ENCODE measurements around the gene UCP2.

Gene UCP2, protein sequence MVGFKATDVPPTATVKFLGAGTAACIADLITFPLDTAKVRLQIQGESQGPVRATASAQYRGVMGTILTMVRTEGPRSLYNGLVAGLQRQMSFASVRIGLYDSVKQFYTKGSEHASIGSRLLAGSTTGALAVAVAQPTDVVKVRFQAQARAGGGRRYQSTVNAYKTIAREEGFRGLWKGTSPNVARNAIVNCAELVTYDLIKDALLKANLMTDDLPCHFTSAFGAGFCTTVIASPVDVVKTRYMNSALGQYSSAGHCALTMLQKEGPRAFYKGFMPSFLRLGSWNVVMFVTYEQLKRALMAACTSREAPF

DNA sequence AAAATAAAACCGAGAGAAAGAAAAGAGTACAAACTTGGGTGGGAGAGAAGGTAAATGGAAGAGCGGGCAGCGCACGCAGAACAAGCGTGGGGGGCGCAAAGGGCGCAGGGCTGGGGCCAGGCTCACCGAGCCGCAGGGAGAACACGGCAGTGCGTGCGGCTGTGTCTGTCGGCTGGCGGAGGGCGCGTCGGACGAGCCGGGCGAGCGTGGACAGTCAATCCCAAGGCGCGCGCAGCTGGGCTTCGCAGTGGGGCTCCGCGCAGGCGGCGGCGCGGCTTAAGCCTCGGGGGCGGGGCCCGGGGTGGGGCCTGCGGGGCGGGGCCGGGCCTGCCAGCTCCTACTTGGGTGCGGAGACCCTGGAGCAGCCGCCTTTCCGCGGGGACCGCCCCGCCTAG is at the start of gene UCP2:
TSS of gene UCP2 (minus strand) at position 249 of the 395 bp plus-strand sequence. CDS start 4,465 bp downstream, outside the sequence.
- DNase-seq, result peak; percentile 92

DNA sequence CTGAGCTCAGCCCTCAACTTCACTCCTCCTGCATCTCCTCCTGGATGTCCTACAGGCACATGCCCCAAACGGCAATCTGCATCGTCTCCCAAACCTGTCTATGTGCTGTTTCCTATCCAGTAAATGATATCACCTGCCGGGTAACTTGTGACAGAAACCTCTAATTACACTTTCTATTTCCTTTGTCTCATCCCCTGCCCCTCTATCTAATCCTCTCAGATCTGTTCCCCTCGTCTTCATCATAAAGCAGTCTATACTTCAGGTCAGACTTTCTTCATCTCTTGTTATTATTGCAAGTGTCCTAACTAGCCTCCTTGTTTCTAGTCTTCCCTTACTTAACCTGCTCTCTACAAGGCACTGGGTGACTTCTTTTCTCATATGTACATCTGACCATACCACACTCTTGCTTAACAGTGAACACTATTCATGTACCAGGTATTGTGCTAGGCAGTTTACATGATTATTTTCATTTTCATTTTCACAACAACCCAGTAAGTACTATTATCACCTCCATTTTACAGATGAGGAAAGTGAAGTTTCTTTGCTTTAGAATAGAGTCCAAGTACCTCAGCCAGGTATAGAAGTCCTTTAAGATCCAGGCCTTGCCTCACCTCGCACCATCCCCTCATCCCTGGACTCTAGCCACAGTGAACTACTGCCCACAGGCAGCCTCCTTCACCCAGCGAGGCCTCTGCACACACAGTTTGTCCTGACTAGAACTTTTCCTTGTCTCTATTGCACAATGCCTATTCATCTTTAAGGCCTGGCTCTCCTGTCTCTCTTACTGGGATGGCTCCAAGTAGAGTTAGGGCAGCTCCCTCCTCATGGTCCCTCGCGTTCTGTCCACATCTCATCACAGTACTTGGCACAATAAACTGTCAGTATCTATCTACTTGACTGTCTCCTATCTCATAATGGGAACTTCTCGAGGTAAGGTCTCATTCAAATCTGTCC is 48.4 kb upstream of the UCP2 start:
- no peak for DNase-seq

DNA sequence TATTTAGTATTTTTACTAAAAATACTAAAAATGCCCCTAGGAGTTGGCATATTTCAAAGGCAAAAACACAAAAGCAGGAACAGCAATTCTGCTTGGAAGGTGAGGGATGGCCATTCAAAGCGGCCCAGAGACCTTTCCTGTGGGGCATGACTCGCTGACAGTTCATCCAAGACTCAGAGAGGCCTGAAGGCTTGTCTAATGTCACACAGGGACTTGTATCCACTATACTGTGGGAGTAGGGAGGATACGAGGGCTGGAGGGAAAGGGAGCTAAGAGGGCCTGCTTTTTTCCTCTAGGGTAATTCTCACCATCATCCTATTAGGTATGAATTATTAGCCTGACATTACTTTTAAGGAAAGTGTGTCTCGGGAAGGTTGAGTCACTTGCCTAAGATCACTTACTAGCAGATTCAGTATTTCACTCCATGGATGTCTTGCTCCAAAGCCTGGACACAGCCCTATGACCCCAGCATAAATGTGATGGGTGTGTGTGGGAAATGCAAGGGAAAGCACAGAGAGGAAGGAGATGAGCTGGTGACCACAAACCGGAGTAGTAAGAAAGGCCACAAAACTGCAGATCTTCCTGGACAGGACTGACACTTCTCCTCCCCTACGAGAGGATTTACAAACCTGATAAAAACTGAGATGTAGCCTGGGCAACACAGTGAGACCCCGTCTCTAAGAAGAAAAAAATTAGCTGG is 43.0 kb upstream of the UCP2 start:
- DNase-seq, result no peak

DNA sequence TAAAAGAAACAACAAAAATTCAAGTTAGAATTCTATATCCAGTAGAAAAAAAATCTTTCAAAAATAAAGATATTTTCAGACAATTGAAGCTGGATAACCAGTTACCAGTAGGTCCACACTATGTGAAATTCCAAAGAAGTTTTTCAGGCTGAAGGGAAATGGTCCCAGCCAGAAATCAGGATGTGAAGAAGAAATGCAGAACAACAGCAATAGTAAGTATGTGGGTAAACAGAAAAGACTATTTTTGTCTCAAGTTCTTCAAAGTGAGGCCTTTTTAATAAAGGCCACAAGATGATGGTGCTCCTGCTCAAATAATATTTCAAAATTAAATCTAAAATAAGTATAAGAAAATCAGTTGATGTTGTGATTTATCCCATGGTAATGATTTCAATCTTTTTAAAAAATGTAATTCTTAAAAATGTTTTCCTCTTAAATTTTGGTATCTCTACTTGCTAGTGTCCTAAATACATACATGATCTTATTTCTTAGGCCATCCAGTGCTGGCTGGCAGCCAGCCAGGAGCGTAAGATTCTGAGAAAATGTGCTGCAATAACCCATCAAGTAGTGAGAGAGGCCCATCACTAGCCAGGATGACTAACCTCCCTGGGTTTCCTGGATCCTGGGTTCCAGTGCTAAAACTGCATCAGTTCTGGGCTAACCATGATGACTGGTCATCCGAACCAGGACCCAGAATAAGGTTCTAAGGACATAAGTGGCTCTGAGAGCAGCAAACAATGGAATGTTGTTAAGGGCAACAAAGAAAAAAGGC is 41.8 kb upstream of the UCP2 start:
- DNase-seq, result peak; percentile 46

DNA sequence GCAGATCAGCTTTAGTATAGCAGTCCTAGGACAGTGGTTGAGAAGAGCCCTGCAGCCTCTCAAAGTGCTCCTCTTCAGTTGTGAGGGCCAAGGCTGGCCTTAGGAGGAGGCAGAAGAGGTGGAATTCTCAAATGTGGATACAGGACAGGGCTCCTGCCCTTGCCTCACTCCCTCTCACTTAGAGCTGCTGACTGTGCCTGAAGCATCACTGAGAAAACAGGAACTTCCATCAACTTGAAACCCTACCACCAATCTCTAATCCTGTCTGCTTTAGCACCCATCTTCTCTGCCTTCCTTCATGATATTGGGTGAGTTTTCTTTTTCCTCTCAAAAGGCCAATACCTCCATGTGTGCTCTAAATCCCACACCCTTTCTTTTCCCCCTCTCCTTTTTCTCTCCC is 40.6 kb upstream of the UCP2 start:
- DNase-seq, result no peak

DNA sequence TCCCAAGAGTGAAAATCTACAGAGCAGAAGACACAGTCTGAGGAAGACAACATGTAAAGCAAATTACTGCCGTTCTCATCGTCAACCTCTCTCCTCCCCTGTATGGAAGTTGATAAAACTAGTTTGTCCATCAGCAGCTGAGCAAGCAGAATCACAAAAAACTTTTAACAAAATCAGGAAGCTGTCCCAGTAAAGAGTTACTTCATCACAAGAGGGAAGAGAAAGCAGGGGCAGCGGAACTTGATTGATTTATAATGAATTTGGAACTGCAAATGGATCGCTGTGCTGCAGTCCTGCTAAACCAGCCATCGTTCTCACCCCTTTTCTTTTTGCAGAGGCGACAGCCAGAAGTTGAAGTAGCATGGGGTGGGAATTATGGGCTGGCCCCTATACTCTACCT is 39.9 kb upstream of the UCP2 start:
- DNase-seq, result no peak

DNA sequence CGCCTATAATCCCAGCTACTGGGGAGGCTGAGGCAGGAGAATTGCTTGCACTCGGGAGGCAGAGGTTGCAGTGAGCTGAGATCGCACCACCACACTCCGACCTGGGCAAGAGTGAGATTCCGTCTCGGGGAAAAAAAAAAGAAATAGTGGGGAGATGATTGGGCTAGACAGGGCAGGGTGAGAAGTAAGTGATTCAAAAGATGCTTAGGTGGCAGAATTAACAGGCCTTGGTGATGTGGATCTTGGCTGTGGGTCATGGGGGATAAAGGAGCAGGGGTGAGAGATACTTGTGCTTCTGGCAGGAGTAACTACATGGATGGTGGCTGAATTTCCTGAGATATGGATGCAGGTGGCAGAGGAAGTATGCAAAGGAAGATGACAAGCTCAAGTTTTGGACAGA is 39.4 kb upstream of the UCP2 start:
- DNase-seq, result no peak

DNA sequence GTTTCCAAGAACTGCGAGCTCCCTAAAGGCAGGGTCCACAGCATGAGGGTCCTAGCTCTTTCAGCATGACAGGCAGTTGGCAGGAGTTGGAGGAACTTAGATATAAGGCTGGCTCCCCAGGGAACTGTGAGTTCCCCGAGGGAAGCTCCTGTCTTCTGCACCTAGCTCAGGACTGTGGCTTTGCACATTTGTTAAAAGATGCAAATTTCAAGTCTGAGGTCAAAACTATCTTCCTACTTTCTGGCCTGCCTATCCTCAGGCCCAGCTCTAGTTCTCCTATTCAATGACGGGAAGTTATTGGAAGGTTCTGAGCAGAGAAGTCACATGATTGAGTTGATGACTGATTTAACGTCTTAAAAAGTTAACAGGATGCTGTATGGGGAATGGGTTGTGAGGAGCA is 37.9 kb upstream of the UCP2 start:
- no peak for DNase-seq

DNA sequence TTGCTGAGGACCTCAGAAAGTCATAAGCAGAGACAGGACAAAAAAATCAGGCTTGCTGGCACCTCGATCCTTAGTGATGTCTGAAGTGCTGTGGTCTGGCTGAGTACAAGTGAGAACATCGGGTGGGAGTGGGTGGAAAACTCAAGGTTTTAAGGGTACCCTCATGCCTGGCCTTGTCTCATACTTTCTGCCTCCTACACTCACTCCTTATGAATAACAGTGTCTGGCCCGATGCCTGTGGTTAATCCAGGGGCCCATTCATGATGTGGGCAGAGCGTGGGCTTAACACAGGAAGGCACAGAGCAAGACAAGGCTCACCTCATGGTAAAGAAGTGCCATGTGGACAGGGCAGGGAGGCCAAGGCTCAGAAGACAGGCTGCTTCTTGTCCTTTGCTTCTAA is 37.2 kb upstream of the UCP2 start:
- peak; percentile 81 for DNase-seq

DNA sequence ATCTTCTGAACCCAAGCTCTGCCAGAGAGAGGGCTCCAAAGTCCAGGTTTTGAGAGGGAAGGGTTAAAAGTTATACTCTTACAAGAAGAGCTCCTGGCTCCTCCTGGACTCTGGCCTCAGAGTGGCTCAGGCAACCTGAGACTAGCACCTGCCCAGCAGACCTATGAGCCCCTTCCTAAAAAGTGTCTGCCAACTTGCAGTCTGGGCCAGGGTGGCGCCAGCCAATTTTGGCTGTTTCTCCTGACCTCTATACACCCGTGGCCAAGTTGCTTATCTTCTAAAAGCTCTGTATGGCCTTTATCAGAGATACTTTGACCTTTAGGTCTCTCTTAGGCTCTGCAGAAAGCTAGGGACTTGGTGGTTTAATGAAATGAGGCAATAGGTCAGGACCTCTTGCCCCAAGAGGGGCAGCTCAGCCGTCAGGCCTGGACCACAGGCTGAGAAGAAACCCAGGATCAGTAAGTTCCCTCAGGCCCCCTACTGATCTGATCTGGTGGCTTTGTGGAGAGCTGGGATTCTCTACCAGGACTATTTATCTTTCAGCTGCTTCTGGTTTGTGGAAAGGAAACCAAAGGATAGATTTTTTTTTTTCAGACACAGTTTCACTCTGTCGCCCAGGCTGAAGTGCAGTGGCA is 36.6 kb upstream of the UCP2 start:
- DNase-seq, result no peak

DNA sequence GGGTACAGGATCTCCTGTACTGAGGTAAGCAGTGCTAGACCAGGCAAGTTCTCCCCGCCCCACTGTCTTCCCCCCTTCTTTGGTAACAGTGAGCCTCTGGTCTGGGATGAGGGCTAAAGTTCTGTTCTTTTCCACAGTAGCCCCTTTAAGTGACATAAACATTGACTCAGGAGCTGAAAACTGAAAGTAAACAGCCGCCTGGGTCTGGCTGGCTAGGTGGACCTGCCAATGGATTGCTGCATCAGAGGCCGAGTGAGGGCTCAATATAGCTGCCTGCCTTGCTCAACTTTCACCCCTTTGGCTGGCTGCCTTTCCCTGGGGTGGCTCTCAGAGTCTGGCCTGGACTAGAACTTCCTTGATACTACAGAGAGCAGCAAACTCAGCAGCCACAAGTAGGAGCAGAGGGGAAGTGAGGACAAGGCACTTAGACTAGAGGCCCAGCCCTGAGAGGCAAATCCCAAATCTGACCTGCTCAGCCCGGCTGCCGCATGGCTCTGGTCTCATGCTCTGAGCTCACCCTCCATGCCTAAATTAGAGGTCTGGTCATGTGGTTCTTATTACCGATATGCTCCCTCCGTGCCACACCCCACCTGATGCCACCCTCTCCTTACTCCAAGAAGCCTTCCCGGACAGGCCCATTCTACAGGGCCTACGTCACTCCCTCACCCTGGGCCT is 35.8 kb upstream of the UCP2 start:
- DNase-seq, result no peak

DNA sequence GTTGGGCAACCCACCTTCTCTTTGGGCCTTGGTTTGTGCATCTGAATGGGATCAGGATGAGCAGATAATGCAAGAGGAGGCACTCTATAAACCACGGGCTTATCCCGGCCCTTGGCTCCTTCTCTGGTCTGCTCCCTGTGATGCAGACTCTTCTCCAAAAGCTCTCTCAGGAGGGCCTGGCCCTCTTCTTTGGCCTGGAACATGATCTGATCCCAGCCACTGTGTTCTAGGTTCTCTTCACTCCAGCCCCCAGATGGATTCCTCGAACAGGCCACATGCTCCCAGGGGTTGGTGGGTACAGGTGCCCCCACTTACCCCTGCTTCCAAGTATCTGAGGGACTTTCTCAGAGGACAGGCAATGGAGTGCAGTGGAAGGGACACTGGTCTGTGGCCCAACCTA is 35.0 kb upstream of the UCP2 start:
- DNase-seq, result no peak

DNA sequence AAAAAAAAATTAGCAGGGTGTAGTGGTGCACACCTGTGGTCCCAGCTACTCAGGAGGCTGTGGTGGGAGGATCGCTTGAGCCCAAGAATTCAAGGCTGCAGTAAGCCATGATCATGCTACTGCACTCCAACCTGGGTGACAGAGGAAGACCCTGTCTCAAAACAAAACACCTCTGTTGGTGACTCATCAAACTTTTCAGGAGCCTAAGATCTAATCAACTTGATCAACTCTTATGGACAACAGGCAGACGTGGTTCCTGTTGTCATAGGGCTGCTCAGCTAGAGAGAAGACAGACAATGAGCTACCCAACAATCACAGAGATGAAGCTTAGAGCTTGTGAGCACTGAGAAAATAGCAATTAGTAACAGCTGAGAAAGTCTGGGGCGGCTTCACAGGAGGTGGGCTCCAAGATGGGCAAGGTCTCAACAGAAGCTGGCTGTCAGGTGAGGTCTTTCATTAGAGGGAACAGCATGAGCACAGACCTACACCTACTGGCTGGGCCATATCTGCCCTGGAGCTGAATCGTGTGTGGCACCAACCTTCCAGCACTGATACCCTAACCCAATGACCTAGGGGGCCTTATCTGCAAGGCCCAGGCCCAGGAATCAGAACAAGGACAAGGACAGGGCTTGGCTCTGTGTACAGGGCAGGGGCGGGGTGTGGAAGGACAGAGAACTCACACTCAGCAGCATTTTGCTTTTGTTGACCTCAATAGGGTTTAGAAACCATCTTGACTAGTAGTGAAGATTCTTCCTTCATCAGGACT is 33.5 kb upstream of the UCP2 start:
- DNase-seq, result no peak

DNA sequence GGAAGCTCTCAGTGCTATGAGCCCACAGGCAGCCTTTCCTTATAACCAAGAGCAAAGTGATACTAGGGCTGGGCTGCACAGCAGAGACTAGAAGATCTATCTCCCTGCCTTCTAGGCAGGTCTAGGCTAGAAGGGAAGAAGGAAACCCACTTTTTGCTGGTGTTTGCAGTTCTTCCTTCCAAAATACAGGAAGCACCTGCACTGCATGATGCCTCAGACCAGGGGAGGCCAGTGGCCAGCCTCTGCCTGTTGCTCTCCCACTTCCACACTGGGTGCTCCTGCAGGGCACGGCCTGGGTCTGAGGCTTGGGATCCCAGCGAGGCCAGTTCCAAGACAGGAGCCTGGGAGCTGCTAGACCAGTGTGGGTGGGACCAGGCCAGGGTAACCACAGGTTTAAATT is 32.2 kb upstream of the UCP2 start:
- DNase-seq, result no peak

DNA sequence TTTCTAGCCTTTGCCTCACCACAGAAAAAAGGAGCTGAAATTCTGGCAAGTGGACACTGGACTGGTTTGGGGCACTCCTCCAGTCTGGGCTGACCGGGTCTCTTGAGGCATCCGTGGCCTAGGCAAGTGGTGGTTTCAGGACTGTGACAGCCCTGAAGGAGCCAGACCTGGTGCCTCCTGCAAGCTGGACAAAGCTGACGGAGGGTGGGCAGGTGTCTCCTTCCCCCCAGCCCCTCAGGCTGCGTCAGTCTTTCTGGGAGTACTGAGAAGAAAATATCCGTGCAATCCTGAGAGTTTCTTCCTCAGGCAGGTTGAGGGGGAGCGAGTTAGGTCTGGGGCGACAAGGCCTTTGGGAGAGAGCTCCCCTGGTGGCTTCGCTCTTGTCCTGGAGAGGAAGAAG is 30.5 kb upstream of the UCP2 start:
- no peak for DNase-seq

DNA sequence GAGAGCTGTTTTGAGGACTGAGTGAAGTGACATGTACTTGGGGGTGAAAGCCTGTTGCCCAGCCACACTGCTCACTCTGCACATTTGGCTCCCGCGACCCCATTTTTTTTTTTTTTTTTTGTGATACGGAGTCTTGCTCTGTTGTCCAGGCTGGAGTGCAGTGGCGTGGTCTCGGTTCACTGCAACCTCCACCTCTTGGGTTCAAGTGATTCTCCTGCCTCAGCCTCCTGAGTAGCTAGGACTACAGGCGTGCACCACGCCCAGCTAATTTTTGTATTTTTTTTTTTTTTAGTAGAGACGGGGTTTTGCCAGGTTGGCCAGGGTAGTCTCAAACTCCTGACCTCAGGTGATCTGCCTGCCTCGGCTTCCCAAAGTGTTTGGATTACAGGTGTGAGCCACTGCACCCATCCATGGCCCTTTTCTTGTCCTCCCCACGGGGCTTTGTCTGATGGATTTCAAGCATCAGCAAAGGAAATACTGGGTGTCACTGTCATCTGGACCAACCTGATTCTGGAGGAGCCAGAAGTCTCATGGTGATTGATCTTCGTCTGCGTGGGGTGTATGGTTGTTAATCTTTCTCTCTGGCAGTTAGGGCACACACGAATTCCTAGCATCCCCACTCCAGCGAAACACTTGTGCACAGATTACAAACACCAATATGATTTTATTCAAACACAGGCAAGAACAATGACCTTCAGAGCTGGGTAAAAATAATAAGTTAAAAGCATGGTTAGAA is 29.6 kb upstream of the UCP2 start:
- DNase-seq, result no peak

DNA sequence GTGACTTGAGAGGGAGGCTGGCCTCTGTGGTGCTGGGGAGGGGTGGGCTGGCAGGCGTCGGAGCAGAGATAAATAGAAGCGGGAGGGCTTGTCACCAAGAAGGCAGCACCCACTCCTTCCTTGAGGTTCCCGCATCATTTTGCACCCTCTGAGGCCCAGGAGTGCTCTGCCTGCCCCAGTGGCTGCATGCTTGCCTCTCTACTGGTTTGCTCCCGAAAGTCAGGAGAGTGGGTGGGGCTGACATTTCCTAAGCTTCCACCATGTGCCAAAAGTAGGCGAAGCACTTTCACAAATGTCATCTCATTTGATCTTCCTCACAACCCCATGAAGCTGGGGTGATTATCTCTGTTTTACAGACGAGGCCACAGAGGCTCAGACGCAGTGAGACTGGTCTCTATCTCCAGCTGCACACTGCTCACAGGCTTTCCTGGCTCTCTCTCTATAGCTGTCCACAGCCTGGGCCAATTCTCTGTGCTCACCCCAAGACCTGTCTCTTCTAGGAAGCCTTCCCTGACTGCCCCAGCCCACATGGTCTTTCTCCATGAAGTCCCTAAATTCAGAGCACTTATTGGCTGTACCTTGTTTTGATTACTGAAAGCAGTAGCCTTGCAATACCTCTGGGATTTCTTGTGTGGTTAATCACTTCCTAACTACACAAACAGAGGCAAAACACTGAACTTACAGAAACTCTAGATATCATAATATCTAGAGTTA is 28.9 kb upstream of the UCP2 start:
- peak; percentile 65 for DNase-seq

DNA sequence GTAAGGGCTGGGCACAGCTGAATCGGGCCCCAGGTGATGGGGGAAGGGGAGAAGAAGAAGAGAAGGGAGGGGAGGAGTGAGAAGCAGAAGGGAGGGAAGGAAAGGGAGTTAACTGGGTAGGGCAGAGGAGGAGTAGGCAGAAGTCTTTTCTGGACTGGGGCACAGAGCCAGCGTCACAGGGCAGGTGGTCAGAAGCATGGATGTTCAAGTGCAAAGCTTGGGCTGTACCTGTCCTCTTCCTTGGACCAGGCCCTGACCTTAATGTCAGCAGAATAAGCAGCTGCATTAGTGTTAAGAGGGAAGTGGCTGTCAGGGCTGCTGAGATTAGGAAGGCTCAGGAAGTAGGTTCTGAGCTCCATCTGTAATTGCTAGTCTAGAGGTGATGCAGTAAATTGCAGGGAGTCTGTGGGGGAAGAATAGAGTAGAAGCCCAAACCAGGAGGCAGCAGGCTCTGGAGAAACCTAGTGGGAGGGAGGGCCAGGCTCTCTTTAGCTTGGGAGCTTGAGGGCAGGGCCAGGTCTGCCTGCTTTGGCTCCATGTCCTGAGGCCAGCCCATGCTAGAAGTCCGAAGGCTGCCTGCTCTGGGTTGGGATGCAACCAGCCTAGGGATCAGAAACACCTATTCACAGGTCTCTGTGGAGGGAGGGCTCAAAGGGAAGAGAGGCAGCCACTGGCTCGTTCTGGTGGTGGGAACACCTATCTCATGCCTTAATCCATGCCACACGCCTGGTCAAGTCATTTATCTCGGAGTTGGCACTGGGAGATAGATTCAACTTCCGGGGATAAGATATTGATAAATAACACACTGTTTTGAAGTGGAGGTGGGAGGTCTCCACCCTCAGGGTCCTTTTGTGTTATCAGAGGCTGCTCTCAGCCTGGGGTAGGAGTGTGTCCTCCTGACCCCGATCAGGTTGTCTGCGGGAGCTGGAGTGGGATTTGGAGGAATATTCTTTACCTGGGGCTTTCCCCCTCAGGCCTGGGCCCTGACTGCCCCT is 28.0 kb upstream of the UCP2 start:
- no peak for DNase-seq

All from stimulated activated CD4-positive, alpha-beta T cell treated with anti-CD3 and anti-CD28 coated beads, Interleukin-15, amount 100 ng/mL, for 24 hours (primary cell).